MM.1S (cell line): ENCODE measurements around the gene EML1.

Source experiments
- DNase-seq: peaks from one replicate; pipeline ENCODE4 v3.0.0-alpha.2; 2015
- H2AFZ ChIP-seq: fragments of 300-600 bp; sonication (generic); 2 replicates; pipeline ENCODE4 v1.6.0; 2016; ENCODE audit warnings: antibody characterized with exemption, low read length
- H3F3A ChIP-seq: fragments of 300-600 bp; sonication (generic); 2 replicates; pipeline ENCODE4 v1.6.1; 2016; ENCODE audit warnings: mild to moderate bottlenecking, antibody characterized with exemption, low read length, moderate library complexity, mixed read lengths; ENCODE audit not compliant: insufficient read depth
- H3K27ac ChIP-seq: fragments of 300-600 bp; sonication (generic); 2 replicates; pipeline ENCODE4 v1.5.1; 2016; ENCODE audit warnings: mild to moderate bottlenecking, low read length
- H3K27me3 ChIP-seq: fragments of 300-600 bp; sonication (generic); replicated peaks from 2 replicates; pipeline ENCODE4 v1.6.0; 2016; ENCODE audit warnings: low read length; ENCODE audit not compliant: insufficient read depth
- H3K36me3 ChIP-seq: fragments of 300-600 bp; sonication (generic); replicated peaks from 2 replicates; pipeline ENCODE4 v1.6.1; 2016; ENCODE audit warnings: mild to moderate bottlenecking, low read length, mixed read lengths; ENCODE audit not compliant: insufficient read depth
- H3K4me1 ChIP-seq: fragments of 300-600 bp; sonication (generic); 2 replicates; pipeline ENCODE4 v1.6.1; 2016; ENCODE audit warnings: low read length, mixed read lengths
- H3K4me2 ChIP-seq: fragments of 300-600 bp; sonication (generic); 2 replicates; pipeline ENCODE4 v1.6.0; 2016; ENCODE audit warnings: low read depth, low read length
- H3K4me3 ChIP-seq: fragments of 300-600 bp; sonication (generic); 2 replicates; pipeline ENCODE4 v1.5.1; 2016; ENCODE audit warnings: low read length, mixed read lengths
- H3K79me2 ChIP-seq: fragments of 300-600 bp; sonication (generic); 2 replicates; pipeline ENCODE4 v1.6.1; 2016; ENCODE audit warnings: mixed run types, low read length, mixed read lengths
- H3K9ac ChIP-seq: fragments of 300-600 bp; sonication (generic); 2 replicates; pipeline ENCODE4 v1.6.1; 2016; ENCODE audit warnings: low read length, mixed read lengths
- H3K9me2 ChIP-seq: fragments of 300-600 bp; sonication (generic); replicated peaks from 2 replicates; pipeline ENCODE4 v1.6.1; 2016; ENCODE audit warnings: mild to moderate bottlenecking, low read length, mixed read lengths; ENCODE audit not compliant: insufficient read depth
- H3K9me3 ChIP-seq: fragments of 300-600 bp; sonication (generic); replicated peaks from 2 replicates; pipeline ENCODE4 v1.6.1; 2016; ENCODE audit warnings: mild to moderate bottlenecking, low read length, mixed read lengths; ENCODE audit not compliant: insufficient read depth
- H4K20me1 ChIP-seq: fragments of 300-600 bp; sonication (generic); 2 replicates; pipeline ENCODE4 v1.6.1; 2016; ENCODE audit warnings: mild to moderate bottlenecking, low read length, moderate library complexity, mixed read lengths; ENCODE audit not compliant: insufficient read depth
- CTCF ChIP-seq: fragments of 300-600 bp; sonication (generic); IDR thresholded peaks from 2 replicates; pipeline ENCODE4 v1.5.1; 2016; ENCODE audit warnings: antibody characterized with exemption, low read length, mixed read lengths
- EZH2 ChIP-seq: fragments of 300-600 bp; sonication (generic); optimal IDR thresholded peaks from 2 replicates; pipeline ENCODE3; 2017; ENCODE audit warnings: low read depth, mild to moderate bottlenecking, antibody characterized with exemption, low read length, mixed read lengths
- EZH2phosphoT487 ChIP-seq: fragments of 300-600 bp; sonication (generic); IDR thresholded peaks from 2 replicates; pipeline ENCODE4 v1.6.1; 2018; ENCODE audit warnings: antibody characterized with exemption, low read length

Gene EML1

DNA sequence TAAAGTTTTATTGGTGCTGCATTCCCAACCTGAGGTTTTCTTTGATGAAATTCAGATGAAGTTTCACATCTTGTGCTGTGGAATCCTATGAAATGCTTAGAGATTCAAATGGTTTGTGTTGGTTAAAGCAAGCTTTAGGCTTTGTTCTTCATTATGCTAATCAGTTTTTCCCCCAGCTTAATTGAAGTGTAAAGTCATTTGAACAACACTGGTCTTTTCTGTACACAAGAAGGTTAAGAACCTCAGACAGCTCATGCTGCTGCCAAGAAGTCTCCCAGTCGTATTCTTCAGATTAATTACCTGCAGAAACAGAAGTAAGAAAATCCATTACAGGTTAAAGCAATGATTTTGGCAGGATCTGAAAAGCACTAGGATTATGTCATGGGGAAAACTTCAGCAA lies 48.9 kb downstream of the EML1 start:
- H3K9me3 ChIP-seq: no peaks in the 10 kb centered on the region
- H3K9me2 ChIP-seq: no peaks in the 10 kb centered on the region
- no peak overlapping the region for H3K4me3 ChIP-seq
- no peaks in the 10 kb centered on the region for H3K4me1 ChIP-seq
- no peak overlapping the region for H2AFZ ChIP-seq
- H3K27me3 ChIP-seq: no peaks in the 10 kb centered on the region
- H3K79me2 ChIP-seq: no peaks in the 10 kb centered on the region
- no peaks in the 10 kb centered on the region for H3K36me3 ChIP-seq
- H3K4me2 ChIP-seq: no peak overlapping the region
- H3K27ac ChIP-seq: no peak overlapping the region
- H3K9ac ChIP-seq: no peak overlapping the region
- DNase-seq: no peak
- TF ChIP-seq CTCF (no peak), EZH2phosphoT487 (no peak), EZH2 (no peak)
- no peaks in the 10 kb centered on the region for H3F3A ChIP-seq
- no peaks in the 10 kb centered on the region for H4K20me1 ChIP-seq

GRCh38 chr14:99846808-99847207 lies 53.6 kb downstream of the EML1 start:
- H3K27me3 ChIP-seq: no peaks in the 10 kb centered on the region
- no peak for TF ChIP-seq CTCF
- no peak for TF ChIP-seq EZH2
- TF ChIP-seq EZH2phosphoT487: no peak
- H3K27ac ChIP-seq: no peak overlapping the region
- no peaks in the 10 kb centered on the region for H3K36me3 ChIP-seq
- no peak overlapping the region for H2AFZ ChIP-seq
- no peak overlapping the region for H3K4me3 ChIP-seq
- H3K9ac ChIP-seq: no peak overlapping the region
- no peaks in the 10 kb centered on the region for H3K9me3 ChIP-seq
- no peaks in the 10 kb centered on the region for H4K20me1 ChIP-seq
- no peaks in the 10 kb centered on the region for H3K9me2 ChIP-seq
- no peak for DNase-seq
- H3F3A ChIP-seq: no peaks in the 10 kb centered on the region
- H3K79me2 ChIP-seq: no peaks in the 10 kb centered on the region
- no peak overlapping the region for H3K4me2 ChIP-seq
- no peaks in the 10 kb centered on the region for H3K4me1 ChIP-seq

DNA sequence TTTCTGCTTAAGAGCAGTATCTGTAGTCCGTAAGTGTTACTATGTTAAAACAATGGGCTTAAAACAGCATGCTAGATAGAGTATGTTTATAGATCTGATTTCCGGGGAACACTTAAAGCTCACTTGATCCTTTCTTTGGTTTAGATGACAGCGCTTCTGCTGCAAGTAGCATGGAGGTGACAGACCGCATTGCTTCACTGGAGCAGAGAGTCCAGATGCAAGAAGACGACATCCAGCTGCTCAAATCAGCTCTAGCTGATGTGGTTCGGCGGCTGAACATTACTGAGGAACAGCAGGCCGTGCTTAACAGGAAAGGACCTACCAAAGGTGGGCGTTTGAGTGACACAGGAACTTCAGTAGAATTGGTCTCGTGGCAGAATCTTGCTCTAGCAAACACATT lies 57.5 kb downstream of the EML1 start:
- Histone ChIP-seq H3K79me2 (no peaks in the 10 kb centered on the region), H3K36me3 (no peaks in the 10 kb centered on the region), H4K20me1 (no peaks in the 10 kb centered on the region), H3K4me2 (no peak overlapping the region), H3F3A (no peaks in the 10 kb centered on the region), H3K9ac (no peak overlapping the region), H3K27ac (no peak overlapping the region), H3K27me3 (no peaks in the 10 kb centered on the region), H3K4me1 (peaks cover 9% of the 10 kb centered on the region; the same call in 1 of the 2 replicates), H3K4me3 (no peak overlapping the region), H3K9me2 (no peaks in the 10 kb centered on the region), H3K9me3 (no peaks in the 10 kb centered on the region), H2AFZ (no peak overlapping the region)
- no peak for DNase-seq
- TF ChIP-seq EZH2 (no peak), EZH2phosphoT487 (no peak), CTCF (no peak)
